ENCODE data around the gene HOXD1.

DNA sequence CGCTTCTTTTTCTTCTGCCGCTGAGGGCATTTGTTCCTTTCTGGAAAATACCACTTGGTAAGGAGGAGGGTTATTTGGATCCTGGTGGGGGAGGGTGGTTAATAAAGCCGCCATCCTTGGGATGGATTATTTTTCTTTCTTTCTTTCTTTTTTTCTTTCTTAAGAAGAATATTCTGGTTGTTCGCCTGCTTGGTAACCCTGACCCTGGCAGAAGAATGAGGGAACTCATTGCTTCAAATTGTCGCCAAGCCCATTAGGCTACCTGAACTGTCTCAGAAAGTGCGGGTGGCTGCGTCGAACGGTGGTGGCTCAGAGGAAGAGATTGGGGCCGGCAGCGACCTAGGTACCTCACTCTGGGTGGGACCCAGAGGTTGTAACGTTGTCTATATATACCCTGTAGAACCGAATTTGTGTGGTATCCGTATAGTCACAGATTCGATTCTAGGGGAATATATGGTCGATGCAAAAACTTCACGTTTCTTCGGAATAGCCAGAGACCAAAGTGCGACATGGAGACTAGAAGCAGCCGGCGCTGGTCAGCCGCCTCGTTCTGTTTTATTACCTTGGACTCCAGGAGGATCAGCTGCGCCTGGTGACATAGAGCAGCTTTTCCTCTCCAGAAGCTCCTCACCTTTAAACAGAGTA lies 38.4 kb upstream of the HOXD1 start:
- TF ChIP-seq CTCF (IDR thresholded peaks at IDR 0.05): no peak
- TF ChIP-seq EP300 (IDR thresholded peaks at IDR 0.05): no peak
- no peak for TF ChIP-seq POLR2A (IDR thresholded peaks at IDR 0.05)
- TF ChIP-seq POLR2AphosphoS5 (IDR thresholded peaks at IDR 0.05): no peak

Measured in suprapubic skin (tissue), 4 donors.